Neural cell (in vitro differentiated cells): ENCODE data around the gene IP6K3. TPM values are rescaled to one million over a fixed set of nuclear protein-coding genes. Genes with fewer than 3 reads are reported as not detected.

Experiments
- H2AFZ ChIP-seq: fragments of 200-600, 300-800 bp; sonication (generic), shearing (Covaris generic); 2 replicates; pipeline ENCODE4 v1.6.0; 2014; ENCODE audit warnings: low read depth, mild to moderate bottlenecking, antibody characterized with exemption, low read length, moderate library complexity
- H3F3A ChIP-seq: fragments of 200-600 bp; shearing (Covaris generic); 2 replicates; pipeline ENCODE4 v1.6.1; 2016; ENCODE audit warnings: mild to moderate bottlenecking, moderate library complexity, mixed read lengths, antibody characterized with exemption, low read length; ENCODE audit not compliant: insufficient read depth, poor library complexity, severe bottlenecking
- H3K27ac ChIP-seq: fragments of 200-600, 300-800 bp; sonication (generic), shearing (Covaris generic); 2 replicates; pipeline ENCODE4 v1.5.1; 2014; ENCODE audit warnings: mild to moderate bottlenecking, low read length, moderate library complexity
- H3K27me3 ChIP-seq: fragments of 300-800, 200-600 bp; sonication (generic), shearing (Covaris generic); 2 replicates; pipeline ENCODE4 v1.6.0; 2014; ENCODE audit warnings: mild to moderate bottlenecking, low read depth, low read length, moderate library complexity; ENCODE audit not compliant: insufficient read depth
- H3K36me3 ChIP-seq: fragments of 300-800, 200-600 bp; sonication (generic), shearing (Covaris generic); 2 replicates; pipeline ENCODE4 v1.5.1; 2014; ENCODE audit warnings: mild to moderate bottlenecking, antibody characterized with exemption, low read length, moderate library complexity; ENCODE audit not compliant: insufficient read depth
- H3K4me2 ChIP-seq: fragments of 300-800, 200-600 bp; sonication (generic), shearing (Covaris generic); 2 replicates; pipeline ENCODE4 v1.6.0; 2014; ENCODE audit warnings: mild to moderate bottlenecking, low read length
- H3K4me3 ChIP-seq: fragments of 300-800, 200-600 bp; sonication (generic), shearing (Covaris generic); 2 replicates; pipeline ENCODE4 v1.5.1; 2014; ENCODE audit warnings: mild to moderate bottlenecking, low read length, moderate library complexity
- H3K79me2 ChIP-seq: fragments of 200-600 bp; shearing (Covaris generic); replicated peaks from 2 replicates; pipeline ENCODE4 v1.6.0; 2014; ENCODE audit warnings: mild to moderate bottlenecking, low read length, moderate library complexity; ENCODE audit not compliant: insufficient read depth
- H3K9ac ChIP-seq: fragments of 300-800, 200-600 bp; sonication (generic), shearing (Covaris generic); 2 replicates; pipeline ENCODE4 v1.6.1; 2016; ENCODE audit warnings: mild to moderate bottlenecking, low read length, mixed read lengths
- H3K9me2 ChIP-seq: fragments of 200-600 bp; shearing (Covaris generic); 2 replicates; pipeline ENCODE4 v1.6.1; 2016; ENCODE audit warnings: mild to moderate bottlenecking, low read length, mixed read lengths; ENCODE audit not compliant: insufficient read depth
- H3K9me3 ChIP-seq: fragments of 200-600, 300-800 bp; sonication (generic), shearing (Covaris generic); 2 replicates; pipeline ENCODE4 v1.6.1; 2016; ENCODE audit warnings: mild to moderate bottlenecking, mixed run types, low read length, moderate library complexity, mixed read lengths
- H4K20me1 ChIP-seq: fragments of 200-600 bp; shearing (Covaris generic); 2 replicates; pipeline ENCODE4 v1.6.1; 2016; ENCODE audit warnings: mild to moderate bottlenecking, mixed run types; ENCODE audit not compliant: insufficient read depth
- EP300 ChIP-seq: fragments of 450-650 bp; conservative IDR thresholded peaks from 2 replicates; pipeline ENCODE4 v1.6.1; 2014; ENCODE audit warnings: antibody characterized with exemption, mild to moderate bottlenecking, moderate library complexity; ENCODE audit not compliant: poor library complexity, severe bottlenecking
- EZH2 ChIP-seq: fragments of 200-600, 300-800 bp; shearing (Covaris generic), sonication (generic); IDR thresholded peaks from 2 replicates; pipeline ENCODE4 v1.6.1; 2014; ENCODE audit warnings: antibody characterized with exemption, low read length, borderline replicate concordance, mild to moderate bottlenecking; ENCODE audit not compliant: insufficient read depth, poor library complexity, severe bottlenecking
- MXI1 ChIP-seq: fragments of 450-650 bp; conservative IDR thresholded peaks from 2 replicates; pipeline ENCODE4 v1.6.1; 2014; ENCODE audit warnings: antibody characterized with exemption, mild to moderate bottlenecking; ENCODE audit not compliant: poor library complexity, severe bottlenecking
- POLR2AphosphoS5 ChIP-seq: IDR thresholded peaks from 2 replicates; pipeline ENCODE4 v1.6.1; 2012
- RAD21 ChIP-seq: fragments of 450-650 bp; conservative IDR thresholded peaks from 2 replicates; pipeline ENCODE4 v1.6.1; 2014; ENCODE audit warnings: antibody characterized with exemption, mild to moderate bottlenecking, moderate library complexity
- SMC3 ChIP-seq: fragments of 450-650 bp; conservative IDR thresholded peaks from 2 replicates; pipeline ENCODE4 v1.6.1; 2014; ENCODE audit warnings: antibody characterized with exemption, mild to moderate bottlenecking, moderate library complexity; ENCODE audit not compliant: poor library complexity
- TAF1 ChIP-seq: IDR thresholded peaks from 2 replicates; pipeline ENCODE4 v1.6.1; 2012; ENCODE audit warnings: low read depth
- polyA plus RNA-seq: library from polyadenylated mRNA; depleted of rRNA; stranded (reverse); fragments of >200 nt; gene quantifications from 2 replicates; pipeline ENCODE4 v1.2.3, GENCODE V29; 2014
- TF ChIP-seq, protein P1 (sequence below): IDR thresholded peaks from 2 replicates; pipeline ENCODE4 v1.6.1; 2012; ENCODE audit warnings: borderline replicate concordance
- TF ChIP-seq, protein P2 (sequence below): fragments of 450-650 bp; IDR thresholded peaks from 2 replicates; pipeline ENCODE4 v1.5.1; 2014; ENCODE audit warnings: antibody characterized with exemption, mild to moderate bottlenecking, moderate library complexity; ENCODE audit not compliant: poor library complexity, severe bottlenecking

The IP6K3 gene
- polyA plus RNA-seq, 1 donor from 2014 or later, result not detected

DNA sequence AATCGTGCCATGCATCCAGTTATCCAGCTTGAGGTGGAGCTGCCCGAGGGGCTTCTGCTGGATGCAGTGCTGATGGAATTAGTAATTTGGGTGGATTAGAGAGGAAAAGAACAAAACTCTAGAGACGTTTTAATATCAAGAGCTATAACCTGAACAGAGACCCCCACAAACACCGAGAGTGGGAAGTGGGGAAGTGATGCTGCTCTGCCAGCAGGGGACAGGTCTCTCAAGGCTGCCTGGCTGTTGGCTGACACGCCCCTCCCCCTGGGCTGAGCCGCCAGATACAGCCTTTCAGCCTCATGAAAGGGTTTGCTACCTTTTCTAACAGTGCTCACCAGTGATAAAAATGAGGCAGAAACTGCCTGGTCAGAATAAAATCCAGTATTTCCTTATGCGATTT, 32.6 kb upstream of the IP6K3 start:
- no peaks in the 10 kb centered on the region for H4K20me1 ChIP-seq
- peak overlapping the region; percentile 36 for H3K4me3 ChIP-seq
- TF ChIP-seq, protein P1, sequence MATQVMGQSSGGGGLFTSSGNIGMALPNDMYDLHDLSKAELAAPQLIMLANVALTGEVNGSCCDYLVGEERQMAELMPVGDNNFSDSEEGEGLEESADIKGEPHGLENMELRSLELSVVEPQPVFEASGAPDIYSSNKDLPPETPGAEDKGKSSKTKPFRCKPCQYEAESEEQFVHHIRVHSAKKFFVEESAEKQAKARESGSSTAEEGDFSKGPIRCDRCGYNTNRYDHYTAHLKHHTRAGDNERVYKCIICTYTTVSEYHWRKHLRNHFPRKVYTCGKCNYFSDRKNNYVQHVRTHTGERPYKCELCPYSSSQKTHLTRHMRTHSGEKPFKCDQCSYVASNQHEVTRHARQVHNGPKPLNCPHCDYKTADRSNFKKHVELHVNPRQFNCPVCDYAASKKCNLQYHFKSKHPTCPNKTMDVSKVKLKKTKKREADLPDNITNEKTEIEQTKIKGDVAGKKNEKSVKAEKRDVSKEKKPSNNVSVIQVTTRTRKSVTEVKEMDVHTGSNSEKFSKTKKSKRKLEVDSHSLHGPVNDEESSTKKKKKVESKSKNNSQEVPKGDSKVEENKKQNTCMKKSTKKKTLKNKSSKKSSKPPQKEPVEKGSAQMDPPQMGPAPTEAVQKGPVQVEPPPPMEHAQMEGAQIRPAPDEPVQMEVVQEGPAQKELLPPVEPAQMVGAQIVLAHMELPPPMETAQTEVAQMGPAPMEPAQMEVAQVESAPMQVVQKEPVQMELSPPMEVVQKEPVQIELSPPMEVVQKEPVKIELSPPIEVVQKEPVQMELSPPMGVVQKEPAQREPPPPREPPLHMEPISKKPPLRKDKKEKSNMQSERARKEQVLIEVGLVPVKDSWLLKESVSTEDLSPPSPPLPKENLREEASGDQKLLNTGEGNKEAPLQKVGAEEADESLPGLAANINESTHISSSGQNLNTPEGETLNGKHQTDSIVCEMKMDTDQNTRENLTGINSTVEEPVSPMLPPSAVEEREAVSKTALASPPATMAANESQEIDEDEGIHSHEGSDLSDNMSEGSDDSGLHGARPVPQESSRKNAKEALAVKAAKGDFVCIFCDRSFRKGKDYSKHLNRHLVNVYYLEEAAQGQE, result no peak
- TF ChIP-seq TAF1 (no peak), RAD21 (peak; percentile 82), SMC3 (peak; percentile 80), MXI1 (no peak), POLR2AphosphoS5 (peak; percentile 16), EP300 (no peak), EZH2 (no peak)
- TF ChIP-seq, protein P2, sequence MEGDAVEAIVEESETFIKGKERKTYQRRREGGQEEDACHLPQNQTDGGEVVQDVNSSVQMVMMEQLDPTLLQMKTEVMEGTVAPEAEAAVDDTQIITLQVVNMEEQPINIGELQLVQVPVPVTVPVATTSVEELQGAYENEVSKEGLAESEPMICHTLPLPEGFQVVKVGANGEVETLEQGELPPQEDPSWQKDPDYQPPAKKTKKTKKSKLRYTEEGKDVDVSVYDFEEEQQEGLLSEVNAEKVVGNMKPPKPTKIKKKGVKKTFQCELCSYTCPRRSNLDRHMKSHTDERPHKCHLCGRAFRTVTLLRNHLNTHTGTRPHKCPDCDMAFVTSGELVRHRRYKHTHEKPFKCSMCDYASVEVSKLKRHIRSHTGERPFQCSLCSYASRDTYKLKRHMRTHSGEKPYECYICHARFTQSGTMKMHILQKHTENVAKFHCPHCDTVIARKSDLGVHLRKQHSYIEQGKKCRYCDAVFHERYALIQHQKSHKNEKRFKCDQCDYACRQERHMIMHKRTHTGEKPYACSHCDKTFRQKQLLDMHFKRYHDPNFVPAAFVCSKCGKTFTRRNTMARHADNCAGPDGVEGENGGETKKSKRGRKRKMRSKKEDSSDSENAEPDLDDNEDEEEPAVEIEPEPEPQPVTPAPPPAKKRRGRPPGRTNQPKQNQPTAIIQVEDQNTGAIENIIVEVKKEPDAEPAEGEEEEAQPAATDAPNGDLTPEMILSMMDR, result peak; percentile 79
- no peak overlapping the region for H2AFZ ChIP-seq
- H3K9me2 ChIP-seq, result no peaks in the 10 kb centered on the region
- peaks cover 2% of the 10 kb centered on the region for H3F3A ChIP-seq
- H3K27me3 ChIP-seq, result no peaks in the 10 kb centered on the region
- H3K27ac ChIP-seq, result peak overlapping the region; percentile 61
- H3K36me3 ChIP-seq, result peaks cover 9% of the 10 kb centered on the region
- H3K4me2 ChIP-seq, result peak overlapping the region; percentile 19
- H3K9ac ChIP-seq, result peak overlapping the region; percentile 44
- no peaks in the 10 kb centered on the region for H3K79me2 ChIP-seq
- no peaks in the 10 kb centered on the region for H3K9me3 ChIP-seq

DNA sequence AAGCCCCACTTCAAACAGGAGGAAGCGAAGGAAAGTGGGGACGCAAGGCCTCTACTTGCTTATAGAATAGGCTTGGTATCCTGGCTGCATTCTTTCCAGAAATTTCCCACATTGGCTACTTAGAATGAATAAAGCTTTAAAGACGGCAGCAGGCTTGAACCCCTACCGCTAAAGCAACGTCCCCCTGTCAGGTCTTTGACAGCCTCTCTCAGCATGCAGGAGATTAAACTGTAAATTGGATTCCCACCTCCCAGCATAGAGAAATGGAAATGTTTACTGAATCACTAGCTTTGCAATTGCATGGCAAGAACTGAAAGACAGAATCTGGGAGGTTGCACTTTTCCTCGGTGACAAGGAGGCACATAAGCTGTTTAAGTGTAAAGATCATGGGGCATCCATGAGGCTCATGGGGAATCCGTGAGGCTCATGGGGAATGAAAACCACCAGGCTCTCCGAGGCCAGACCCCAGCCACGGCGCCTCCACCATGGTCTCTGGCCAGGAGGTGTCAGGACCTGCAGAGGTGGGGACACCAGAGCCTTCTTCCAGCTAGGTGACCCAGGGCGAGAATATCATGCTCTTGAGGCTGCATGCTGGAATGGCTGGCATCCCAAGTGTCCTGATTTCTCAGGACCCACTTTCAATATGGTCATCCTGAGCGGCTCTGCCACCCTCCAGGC, 31.9 kb upstream of the IP6K3 start:
- H3K9ac ChIP-seq, result peak overlapping the region; percentile 44
- H3K9me3 ChIP-seq, result no peaks in the 10 kb centered on the region
- no peak overlapping the region for H2AFZ ChIP-seq
- TF ChIP-seq POLR2AphosphoS5, result peak; percentile 50
- TF ChIP-seq EP300, result peak; percentile 35
- TF ChIP-seq SMC3, result no peak
- no peak for TF ChIP-seq MXI1
- TF ChIP-seq, protein P1, result peak; percentile 30
- H4K20me1 ChIP-seq, result no peaks in the 10 kb centered on the region
- H3K4me3 ChIP-seq, result peak overlapping the region; percentile 36
- H3K9me2 ChIP-seq, result no peaks in the 10 kb centered on the region
- H3K4me2 ChIP-seq, result no peak overlapping the region
- peaks cover 9% of the 10 kb centered on the region for H3K36me3 ChIP-seq
- H3K27me3 ChIP-seq, result no peaks in the 10 kb centered on the region
- peaks cover 2% of the 10 kb centered on the region for H3F3A ChIP-seq
- peak overlapping the region; percentile 61 for H3K27ac ChIP-seq
- H3K79me2 ChIP-seq, result no peaks in the 10 kb centered on the region
